Omental fat pad (tissue), 4 donors: ENCODE measurements around the gene PDK1. TPM values are rescaled to one million over a fixed set of nuclear protein-coding genes. Genes with fewer than 3 reads are reported as not detected.

Experiments
- ATAC-seq: fragments of 150-250 bp; one replicate; pipeline ENCODE4 v1.9.1; 2016; ENCODE audit warnings: mild to moderate bottlenecking, moderate library complexity; ENCODE audit not compliant: low FRiP score
- DNase-seq: peaks from one replicate; pipeline ENCODE4 v3.0.0-alpha.2; 2019; ENCODE audit warnings: low spot score
- CTCF ChIP-seq, 3 donors: fragments of 450-650 bp; IDR thresholded peaks; one replicate each; pipeline ENCODE4 v1.5.1; 2016 to 2017; ENCODE audit warnings: antibody characterized with exemption in 3 of 3, mild to moderate bottlenecking in 3 of 3, moderate library complexity in 2 of 3
- total RNA-seq, 4 donors: library from RNA; depleted of rRNA; stranded (reverse); fragments of >200 nt; gene quantifications; one replicate each; pipeline ENCODE4 v1.1.0, GENCODE V29; 2016

PDK1 gene
- total RNA-seq, 4 donors from 2014 or later, result 12.0 to 18.8 (median 16.8) TPM

DNA sequence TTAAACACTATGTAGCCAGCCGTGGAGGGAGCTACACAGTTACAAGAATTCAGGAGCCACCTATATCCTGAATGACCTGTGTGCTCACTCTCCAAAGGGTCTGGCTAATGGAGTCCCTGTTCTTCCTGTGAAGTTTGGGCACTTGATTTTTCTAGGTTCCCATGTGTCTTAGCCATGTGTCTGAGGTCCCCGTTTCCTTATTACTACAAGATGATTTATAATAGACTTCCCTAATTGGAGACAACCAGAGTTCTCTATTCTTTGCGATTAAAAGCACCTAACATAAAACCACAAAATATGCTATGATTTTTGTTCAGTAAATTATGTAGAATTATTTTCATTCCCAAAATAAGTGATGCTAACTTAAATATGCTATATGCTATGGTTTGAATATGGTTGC is 83.4 kb downstream of the PDK1 start:
- no peak for TF ChIP-seq CTCF (IDR thresholded peaks at IDR 0.05)
- no peak for DNase-seq
- no peak for ATAC-seq

GRCh38 chr2:172639823-172640222 is 83.9 kb downstream of the PDK1 start:
- ATAC-seq, result no peak
- no peak for TF ChIP-seq CTCF (IDR thresholded peaks at IDR 0.05)
- DNase-seq, result no peak

GRCh38 chr2:172640389-172640788 is 84.5 kb downstream of the PDK1 start:
- no peak for DNase-seq
- TF ChIP-seq CTCF (IDR thresholded peaks at IDR 0.05), result no peak
- ATAC-seq, result no peak

GRCh38 chr2:172642301-172643020 is 86.6 kb downstream of the PDK1 start:
- DNase-seq (no peak), ATAC-seq (no peak)
- TF ChIP-seq CTCF (IDR thresholded peaks at IDR 0.05), result no peak

- ATAC-seq (no peak), DNase-seq (no peak)
- no peak for TF ChIP-seq CTCF (IDR thresholded peaks at IDR 0.05)
Measured at GRCh38 chr2:172643142-172643541, 87.3 kb downstream of the PDK1 start.

- ATAC-seq (no peak), DNase-seq (no peak)
- no peak for TF ChIP-seq CTCF (IDR thresholded peaks at IDR 0.05)
Measured at GRCh38 chr2:172647439-172647838, 91.5 kb downstream of the PDK1 start.

GRCh38 chr2:172655091-172655837 is 99.4 kb downstream of the PDK1 start:
- no peak for ATAC-seq
- no peak for TF ChIP-seq CTCF (IDR thresholded peaks at IDR 0.05)

More at GRCh38 chr2:172655091-172655837, 99.4 kb downstream of the PDK1 start:
- no peak for DNase-seq
